H9 (cell line): Measurements from ENCODE around the gene NIFK. TPM values are rescaled to one million over a fixed set of nuclear protein-coding genes. Genes with fewer than 3 reads are reported as not detected.

Experiments
- DNase-seq: peaks from one replicate; pipeline ENCODE4 v3.0.0-alpha.2; 2017
- H2AFZ ChIP-seq: one replicate; pipeline ENCODE4 v1.6.1; 2013; ENCODE audit warnings: mild to moderate bottlenecking, low read length, control low read depth, moderate library complexity
- H2AK5ac ChIP-seq: 2 replicates; pipeline ENCODE4 v1.6.1; 2013; ENCODE audit warnings: low read length, control low read depth, mixed read lengths; ENCODE audit not compliant: insufficient read length
- H2BK120ac ChIP-seq: one replicate; pipeline ENCODE4 v1.6.1; 2013; ENCODE audit warnings: low read depth, mild to moderate bottlenecking, low read length, control low read depth, inconsistent platforms; ENCODE audit not compliant: poor library complexity, severe bottlenecking
- H2BK12ac ChIP-seq: 2 replicates; pipeline ENCODE4 v1.6.1; 2013; ENCODE audit warnings: low read length, control low read depth, mixed read lengths, low read depth; ENCODE audit not compliant: insufficient read length
- H2BK15ac ChIP-seq: 2 replicates; pipeline ENCODE4 v1.6.1; 2013; ENCODE audit warnings: low read depth, low read length, control low read depth
- H2BK20ac ChIP-seq: one replicate; pipeline ENCODE4 v1.6.1; 2013; ENCODE audit warnings: low read depth, mild to moderate bottlenecking, low read length, control low read depth, inconsistent platforms; ENCODE audit not compliant: poor library complexity, severe bottlenecking
- H2BK5ac ChIP-seq: 2 replicates; pipeline ENCODE4 v1.6.1; 2013; ENCODE audit warnings: low read length, control low read depth, mixed read lengths; ENCODE audit not compliant: insufficient read length
- H3K14ac ChIP-seq: 2 replicates; pipeline ENCODE4 v1.6.1; 2013; ENCODE audit warnings: low read length, control low read depth; ENCODE audit not compliant: insufficient read depth
- H3K18ac ChIP-seq: 2 replicates; pipeline ENCODE4 v1.6.1; 2013; ENCODE audit warnings: low read depth, mild to moderate bottlenecking, mixed read lengths, low read length, control low read depth; ENCODE audit not compliant: insufficient read length
- H3K23ac ChIP-seq: 2 replicates; pipeline ENCODE4 v1.6.1; 2013; ENCODE audit warnings: low read length, control low read depth, mixed read lengths, low read depth; ENCODE audit not compliant: insufficient read length
- H3K23me2 ChIP-seq: 2 replicates; pipeline ENCODE4 v1.6.1; 2013; ENCODE audit warnings: low read depth, mild to moderate bottlenecking, mixed read lengths, low read length, control low read depth; ENCODE audit not compliant: insufficient read length, poor library complexity, severe bottlenecking
- H3K27ac ChIP-seq: 2 replicates; pipeline ENCODE4 v1.5.1; 2013; ENCODE audit warnings: low read length, control low read depth, mixed read lengths, low read depth; ENCODE audit not compliant: insufficient read length
- H3K27me3 ChIP-seq: 2 replicates; pipeline ENCODE4 v1.6.1; 2013; ENCODE audit warnings: low read length, control low read depth, inconsistent platforms; ENCODE audit not compliant: insufficient read depth
- H3K4ac ChIP-seq: 2 replicates; pipeline ENCODE4 v1.6.1; 2013; ENCODE audit warnings: low read depth, mild to moderate bottlenecking, control low read depth, inconsistent platforms, low read length, moderate library complexity
- H3K4me1 ChIP-seq: 2 replicates; pipeline ENCODE4 v1.6.1; 2013; ENCODE audit warnings: low read length, control low read depth, inconsistent platforms; ENCODE audit not compliant: insufficient read depth
- H3K4me2 ChIP-seq: 2 replicates; pipeline ENCODE4 v1.6.1; 2013; ENCODE audit warnings: low read length, control low read depth, mixed read lengths; ENCODE audit not compliant: insufficient read length, insufficient read depth
- H3K56ac ChIP-seq: 2 replicates; pipeline ENCODE4 v1.6.1; 2013; ENCODE audit warnings: low read depth, mild to moderate bottlenecking, mixed read lengths, low read length, control low read depth; ENCODE audit not compliant: insufficient read length
- H3K79me1 ChIP-seq: 2 replicates; pipeline ENCODE4 v1.6.1; 2013; ENCODE audit warnings: low read depth, mild to moderate bottlenecking, moderate library complexity, low read length, control low read depth, inconsistent platforms; ENCODE audit not compliant: insufficient read depth, poor library complexity, severe bottlenecking
- H3K79me2 ChIP-seq: 2 replicates; pipeline ENCODE4 v1.6.1; 2013; ENCODE audit warnings: low read length, control low read depth, inconsistent platforms; ENCODE audit not compliant: insufficient read depth
- H3K9ac ChIP-seq: 2 replicates; pipeline ENCODE4 v1.6.1; 2013; ENCODE audit warnings: low read length, control low read depth, mixed read lengths; ENCODE audit not compliant: insufficient read length; ENCODE audit errors: extremely low read depth
- H3K9me3 ChIP-seq: one replicate; pipeline ENCODE4 v1.6.1; 2013; ENCODE audit warnings: low read depth, low read length, inconsistent platforms; ENCODE audit not compliant: control insufficient read depth
- H3T11ph ChIP-seq: one replicate; pipeline ENCODE4 v1.6.1; 2013; ENCODE audit warnings: mild to moderate bottlenecking, low read length, control low read depth, inconsistent platforms
- H4K20me1 ChIP-seq: one replicate; pipeline ENCODE4 v1.6.1; 2013; ENCODE audit not compliant: control insufficient read depth, insufficient read length, insufficient read depth
- H4K5ac ChIP-seq: 2 replicates; pipeline ENCODE4 v1.6.1; 2013; ENCODE audit warnings: low read depth, mild to moderate bottlenecking, mixed read lengths, low read length, control low read depth; ENCODE audit not compliant: insufficient read length
- H4K8ac ChIP-seq: replicated peaks from 2 replicates; pipeline ENCODE4 v1.6.1; 2013; ENCODE audit warnings: low read length, control low read depth, mixed read lengths, low read depth; ENCODE audit not compliant: insufficient read length
- H4K91ac ChIP-seq: 2 replicates; pipeline ENCODE4 v1.6.1; 2013; ENCODE audit warnings: low read depth, mild to moderate bottlenecking, moderate library complexity, mixed read lengths, low read length, control low read depth; ENCODE audit not compliant: insufficient read length
- H3K27ac Mint-ChIP-seq, 3 experiments: 2 replicates in 2 of 3; 3 replicates in 1 of 3; pipeline ENCODE4 v1.8.0; 2020 to 2021; ENCODE audit warnings: mixed read lengths in 3 of 3, mild to moderate bottlenecking in 1 of 3, moderate library complexity in 1 of 3
- H3K27me3 Mint-ChIP-seq: 2 replicates; pipeline ENCODE4 v1.8.0; 2021; ENCODE audit warnings: low read depth, mild to moderate bottlenecking, moderate library complexity, mixed read lengths
- H3K36me3 Mint-ChIP-seq, 3 experiments: 2 replicates in 2 of 3; 3 replicates in 1 of 3; pipeline ENCODE4 v1.8.0; 2020 to 2021; ENCODE audit warnings: low read depth in 3 of 3, mixed read lengths in 3 of 3; ENCODE audit not compliant: insufficient read depth in 1 of 3
- H3K4me1 Mint-ChIP-seq, 2 experiments: 2 replicates each; pipeline ENCODE4 v1.8.0; 2020; ENCODE audit warnings: mixed read lengths in 2 of 2
- H3K4me3 Mint-ChIP-seq, 2 experiments: 2 replicates in 1 of 2; 3 replicates in 1 of 2; pipeline ENCODE4 v1.8.0; 2020 to 2021; ENCODE audit warnings: mild to moderate bottlenecking in 2 of 2, mixed read lengths in 2 of 2, moderate library complexity in 1 of 2
- H3K9me3 Mint-ChIP-seq, 2 experiments: 2 replicates in 1 of 2; 3 replicates in 1 of 2; pipeline ENCODE4 v1.8.0; 2020; ENCODE audit warnings: mild to moderate bottlenecking in 2 of 2, mixed read lengths in 2 of 2, moderate library complexity in 1 of 2
- WGBS: extraction: QIAGEN DNeasy Blood & Tissue Kit; methylation state at CpG from one replicate; pipeline ENCODE4 v1.1.7; 2013; ENCODE audit warnings: missing lambda C conversion rate, low lambda C conversion rate, mixed read lengths; ENCODE audit not compliant: insufficient read length; ENCODE audit errors: extremely low coverage; 5-methylcytosine and 5-hydroxymethylcytosine counted together
- total RNA-seq: library from RNA; stranded (reverse); gene quantifications from 2 replicates; pipeline ENCODE4 v1.2.1, GENCODE V29; 2021
- TF ChIP-seq, protein P1 (sequence below): fragments of 200-600 bp; sonication (generic); conservative IDR thresholded peaks from 3 replicates; pipeline ENCODE4 v1.8.0; 2021; ENCODE audit warnings: antibody characterized with exemption, mild to moderate bottlenecking

Gene NIFK
- total RNA-seq, 1 experiment from 2014 or later = 180 TPM

DNA sequence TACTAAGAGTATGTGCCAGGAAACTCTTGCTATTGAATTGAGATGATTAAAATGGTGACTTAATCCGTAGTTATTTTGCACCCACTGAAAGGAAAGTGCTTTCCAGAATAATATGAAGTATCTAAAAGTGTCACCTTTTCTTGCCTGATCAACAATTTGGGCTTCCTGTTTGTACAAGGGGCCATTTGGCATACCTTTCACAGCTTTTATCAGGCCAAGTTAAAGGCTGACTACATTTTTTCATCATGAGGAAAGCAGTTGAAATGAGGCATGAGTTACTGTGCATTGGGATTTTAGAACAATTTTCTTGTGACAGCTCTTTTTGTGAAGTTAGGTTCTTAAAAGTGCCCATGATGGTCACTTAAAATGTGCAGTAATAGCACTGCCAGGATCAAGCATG, 29.9 kb upstream of the NIFK start:
- Mint-ChIP-seq H3K27me3 (no peaks in the 10 kb centered on the region), H3K4me1 (no peaks in the 10 kb centered on the region), H3K27ac (no peak overlapping the region), H3K4me3 (no peak overlapping the region), H3K9me3 (no peaks in the 10 kb centered on the region), H3K36me3 (peaks cover 31 to 74% (median 56%) of the 10 kb centered on the region in 3 experiments; a peak in 6 of 7 replicates)
- Histone ChIP-seq H3K23me2 (no peaks in the 10 kb centered on the region), H2BK5ac (no peak overlapping the region), H4K8ac (no peak overlapping the region), H3K4me1 (no peaks in the 10 kb centered on the region), H4K20me1 (no peaks in the 10 kb centered on the region), H3K27me3 (no peaks in the 10 kb centered on the region), H3K9me3 (no peaks in the 10 kb centered on the region), H2AK5ac (no peak overlapping the region), H2BK120ac (no peak overlapping the region), H3K56ac (no peak overlapping the region), H3T11ph (no peak overlapping the region), H3K23ac (no peak overlapping the region), H3K9ac (no peak overlapping the region), H2AFZ (no peak overlapping the region), H3K79me1 (no peaks in the 10 kb centered on the region), H3K14ac (no peak overlapping the region), H2BK15ac (no peak overlapping the region), H4K5ac (no peak overlapping the region), H3K79me2 (no peaks in the 10 kb centered on the region), H4K91ac (no peak overlapping the region), H3K18ac (no peak overlapping the region), H3K4me2 (no peak overlapping the region), H2BK20ac (no peak overlapping the region), H3K27ac (no peak overlapping the region), H2BK12ac (no peak overlapping the region), H3K4ac (no peak overlapping the region)
- WGBS = no CpG with 5 or more reads among the region's 1 CpG
- no peak for DNase-seq
- TF ChIP-seq, protein P1, sequence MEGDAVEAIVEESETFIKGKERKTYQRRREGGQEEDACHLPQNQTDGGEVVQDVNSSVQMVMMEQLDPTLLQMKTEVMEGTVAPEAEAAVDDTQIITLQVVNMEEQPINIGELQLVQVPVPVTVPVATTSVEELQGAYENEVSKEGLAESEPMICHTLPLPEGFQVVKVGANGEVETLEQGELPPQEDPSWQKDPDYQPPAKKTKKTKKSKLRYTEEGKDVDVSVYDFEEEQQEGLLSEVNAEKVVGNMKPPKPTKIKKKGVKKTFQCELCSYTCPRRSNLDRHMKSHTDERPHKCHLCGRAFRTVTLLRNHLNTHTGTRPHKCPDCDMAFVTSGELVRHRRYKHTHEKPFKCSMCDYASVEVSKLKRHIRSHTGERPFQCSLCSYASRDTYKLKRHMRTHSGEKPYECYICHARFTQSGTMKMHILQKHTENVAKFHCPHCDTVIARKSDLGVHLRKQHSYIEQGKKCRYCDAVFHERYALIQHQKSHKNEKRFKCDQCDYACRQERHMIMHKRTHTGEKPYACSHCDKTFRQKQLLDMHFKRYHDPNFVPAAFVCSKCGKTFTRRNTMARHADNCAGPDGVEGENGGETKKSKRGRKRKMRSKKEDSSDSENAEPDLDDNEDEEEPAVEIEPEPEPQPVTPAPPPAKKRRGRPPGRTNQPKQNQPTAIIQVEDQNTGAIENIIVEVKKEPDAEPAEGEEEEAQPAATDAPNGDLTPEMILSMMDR = no peak
